DMS 273 treated with DMSO at 0.1 percent for 48 hours (cell line): ENCODE results near the gene CYP27A1.

Experiments used
- DNase-seq: peaks from one replicate; lab custom pipeline; 2025; lab: John Stamatoyannopoulos, UW

Gene CYP27A1

GRCh38 chr2:218773881-218774280 lies 8.1 kb upstream of the CYP27A1 start:
- DNase-seq: no peak

DNA sequence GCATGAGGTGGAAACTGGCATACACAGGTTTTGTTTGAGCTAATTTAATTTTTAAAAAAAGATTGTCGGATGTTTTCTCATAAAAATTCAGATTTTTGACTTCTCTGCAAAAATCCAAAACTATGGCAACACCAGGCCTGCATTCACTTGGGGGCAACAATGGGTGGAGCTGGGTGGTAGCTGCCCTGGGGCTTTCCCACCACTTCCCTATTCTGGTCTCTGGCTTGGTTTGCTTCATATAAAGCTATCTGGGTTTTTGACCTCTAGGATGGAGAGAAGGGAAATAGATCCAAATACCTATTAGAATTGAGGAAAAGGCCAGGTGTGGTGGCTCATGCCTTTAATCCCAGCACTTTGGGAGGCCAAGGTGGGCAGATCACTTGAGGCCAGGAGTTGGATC lies 5.5 kb upstream of the CYP27A1 start:
- no peak for DNase-seq

GRCh38 chr2:218777276-218777990 lies 4.5 kb upstream of the CYP27A1 start:
- DNase-seq: no peak

- DNase-seq: no peak
These were observed 1.9 kb upstream of the CYP27A1 start for GRCh38 chr2:218780046-218780445.

GRCh38 chr2:218780851-218781690 lies 876 bp upstream of the CYP27A1 start:
- no peak for DNase-seq

- DNase-seq: no peak
These were observed 539 bp downstream of the CYP27A1 start for GRCh38 chr2:218782528-218782844.

DNA sequence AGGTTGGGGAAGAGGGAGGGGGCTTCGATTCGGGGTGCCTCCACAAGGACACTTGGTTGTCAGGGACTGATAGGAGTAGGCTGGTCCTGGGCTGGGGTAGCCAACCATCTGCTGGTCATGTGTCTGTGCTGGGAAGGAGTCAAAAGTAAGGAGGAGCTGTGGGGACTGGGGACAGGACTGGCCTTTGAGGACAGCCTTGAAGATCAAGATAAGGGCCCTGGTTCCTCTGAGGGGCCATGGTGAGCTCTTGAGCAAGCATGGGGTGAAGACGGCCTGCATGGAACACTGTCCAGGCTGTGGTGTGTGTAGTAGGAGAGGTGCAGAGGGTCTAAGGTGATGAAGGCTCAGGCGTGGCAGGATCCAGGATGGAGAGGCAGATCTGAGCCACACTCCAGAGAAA lies 1.7 kb downstream of the CYP27A1 start:
- no peak for DNase-seq

DNA sequence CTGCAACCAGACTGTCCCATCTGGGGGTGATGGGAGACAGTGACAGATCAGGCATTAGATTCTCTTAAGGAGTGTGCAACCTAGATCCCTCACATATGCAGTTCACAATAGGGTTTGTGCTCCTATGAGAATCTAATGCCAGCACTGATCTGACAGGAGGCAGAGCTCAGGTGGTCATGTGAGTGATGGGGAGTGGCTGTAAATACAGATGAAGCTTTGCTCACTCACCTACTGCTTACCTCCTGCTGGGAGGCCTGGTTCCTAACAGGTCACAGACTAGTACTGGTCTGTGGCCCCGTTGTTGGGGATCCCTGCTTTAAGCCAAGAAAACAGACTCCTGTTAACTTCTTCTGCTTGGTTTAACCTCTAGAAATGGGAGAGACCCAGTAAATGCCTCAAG lies 3.2 kb downstream of the CYP27A1 start:
- DNase-seq: no peak

DNA sequence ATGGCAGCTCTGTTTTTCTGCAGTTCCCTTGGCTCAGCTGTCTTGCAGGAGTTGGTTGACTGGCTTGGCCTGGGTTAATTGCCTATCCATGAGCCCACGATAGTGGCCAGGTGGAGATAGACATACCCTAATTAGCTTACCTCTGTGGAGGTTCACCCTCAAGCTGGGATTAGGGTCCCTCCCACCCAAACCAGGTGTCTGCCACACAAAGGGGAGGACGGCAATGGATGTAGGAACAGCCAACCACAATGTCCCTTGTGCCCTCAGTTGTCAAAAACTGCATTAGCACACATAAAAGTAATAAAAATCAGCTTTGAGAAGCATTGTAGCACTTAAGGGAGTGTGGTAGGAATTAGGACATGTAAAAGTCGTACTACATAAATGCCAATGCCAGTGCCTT lies 4.2 kb downstream of the CYP27A1 start:
- no peak for DNase-seq

DNA sequence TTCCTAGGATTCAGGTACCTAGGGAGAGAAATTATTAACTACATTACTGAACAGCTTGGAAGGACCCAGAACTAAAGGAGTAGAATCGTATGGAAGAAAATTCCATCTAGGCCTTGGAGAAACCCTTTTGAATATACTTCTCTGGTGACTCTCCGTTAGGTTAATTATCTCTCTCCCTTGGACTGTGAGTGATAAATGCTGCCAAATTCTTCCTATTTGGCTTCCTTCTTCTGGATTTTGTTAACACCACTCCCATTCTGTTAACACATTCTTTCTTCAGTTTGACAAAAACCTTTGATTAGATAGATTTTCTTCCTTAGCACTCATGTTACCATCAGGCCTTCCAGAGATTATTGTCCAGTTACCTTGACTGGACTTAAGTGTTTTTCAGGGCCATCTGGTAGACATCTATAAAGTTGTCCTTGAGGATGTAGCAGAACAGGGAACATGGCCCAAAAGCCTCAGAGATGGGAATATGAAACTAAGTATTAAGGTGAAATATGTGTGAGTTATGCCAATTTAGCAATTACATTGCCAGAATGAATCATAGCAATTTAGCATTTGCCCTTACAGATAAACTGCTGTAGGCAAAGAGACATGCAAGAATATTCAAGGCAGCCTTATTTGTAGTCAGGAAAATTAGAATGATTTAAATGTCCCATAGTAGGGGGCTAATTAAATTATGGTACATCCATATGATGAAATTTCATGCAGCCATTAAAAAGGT lies 6.7 kb downstream of the CYP27A1 start:
- no peak for DNase-seq

DNA sequence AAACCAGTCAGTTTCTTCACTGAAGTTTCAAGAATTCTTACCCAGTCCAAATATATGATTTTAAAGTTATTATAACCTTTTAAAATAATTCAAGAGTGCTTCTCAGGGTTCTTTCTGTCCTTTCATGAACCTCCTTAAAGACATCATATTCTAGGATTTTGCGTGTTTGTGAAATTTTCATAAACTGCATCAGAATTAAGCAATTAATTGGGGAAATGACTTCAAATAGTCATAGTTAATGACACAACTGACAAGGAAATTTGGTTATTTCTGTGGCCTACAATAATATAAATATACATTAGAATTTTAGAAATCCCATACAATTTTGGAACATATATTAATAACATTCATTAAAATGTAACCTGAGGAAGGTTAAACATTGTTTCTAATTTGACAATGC lies 10.5 kb downstream of the CYP27A1 start:
- no peak for DNase-seq

- DNase-seq: no peak
These were observed 14.7 kb downstream of the CYP27A1 start for GRCh38 chr2:218796691-218797090.

DNA sequence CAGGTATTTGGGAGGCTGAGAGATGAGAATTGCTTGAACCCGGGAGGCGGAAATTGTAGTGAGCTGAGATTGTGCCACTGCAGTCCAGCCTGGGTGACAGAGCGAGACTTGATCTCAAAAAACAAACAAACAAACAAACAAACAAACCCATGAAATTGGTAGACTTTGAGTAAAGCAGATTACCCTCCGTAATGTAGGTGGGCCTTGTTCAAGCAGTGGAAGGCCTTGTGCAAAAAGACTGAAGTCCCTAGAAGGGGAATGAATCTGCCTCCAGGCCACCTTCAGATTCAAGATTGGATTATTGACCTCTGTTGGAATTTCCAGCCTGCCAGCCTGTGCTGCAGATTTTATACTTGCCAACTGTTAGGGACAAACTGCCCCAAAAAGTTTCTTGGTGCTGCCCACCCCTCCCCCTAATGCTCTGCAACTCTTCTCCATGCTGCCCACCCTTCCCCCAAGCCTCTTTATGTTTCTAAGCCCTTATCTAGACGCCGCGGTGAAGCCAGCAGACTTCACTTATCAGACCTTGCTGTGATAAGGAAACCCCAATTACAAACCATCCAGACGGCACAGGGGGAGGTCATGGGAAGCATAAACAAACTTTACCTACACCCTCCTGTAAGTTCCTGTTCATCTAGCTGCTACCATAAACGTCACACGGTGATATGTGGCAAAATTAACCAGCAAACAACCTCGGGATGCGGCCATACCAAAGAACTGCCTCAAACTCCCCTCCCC lies 17.0 kb downstream of the CYP27A1 start:
- no peak for DNase-seq

- no peak for DNase-seq
These were observed 18.0 kb downstream of the CYP27A1 start for GRCh38 chr2:218799990-218800389.

GRCh38 chr2:218802386-218802994 lies 20.5 kb downstream of the CYP27A1 start:
- no peak for DNase-seq

DNA sequence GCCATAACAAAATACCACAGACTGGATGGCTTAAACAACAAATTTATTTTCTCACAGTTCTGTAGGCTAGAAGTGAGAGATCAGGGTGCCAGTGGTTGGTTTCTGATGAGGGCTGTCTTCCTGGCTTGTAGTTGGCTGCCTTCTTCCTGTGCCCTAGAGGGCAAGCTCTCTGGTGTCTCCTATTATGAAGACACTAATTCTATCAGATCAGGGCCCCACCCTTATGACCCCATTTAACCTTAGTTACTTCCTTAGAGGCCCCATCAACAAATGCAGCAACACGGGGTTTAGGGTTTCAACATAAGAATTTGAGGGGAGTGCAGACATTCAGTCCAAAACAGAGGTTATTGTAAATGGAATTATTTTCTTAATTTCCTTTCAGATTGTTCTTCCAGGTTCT lies 22.9 kb downstream of the CYP27A1 start:
- no peak for DNase-seq

- DNase-seq: peak; percentile 8
These were observed 23.7 kb downstream of the CYP27A1 start for GRCh38 chr2:218805627-218806026.

DNA sequence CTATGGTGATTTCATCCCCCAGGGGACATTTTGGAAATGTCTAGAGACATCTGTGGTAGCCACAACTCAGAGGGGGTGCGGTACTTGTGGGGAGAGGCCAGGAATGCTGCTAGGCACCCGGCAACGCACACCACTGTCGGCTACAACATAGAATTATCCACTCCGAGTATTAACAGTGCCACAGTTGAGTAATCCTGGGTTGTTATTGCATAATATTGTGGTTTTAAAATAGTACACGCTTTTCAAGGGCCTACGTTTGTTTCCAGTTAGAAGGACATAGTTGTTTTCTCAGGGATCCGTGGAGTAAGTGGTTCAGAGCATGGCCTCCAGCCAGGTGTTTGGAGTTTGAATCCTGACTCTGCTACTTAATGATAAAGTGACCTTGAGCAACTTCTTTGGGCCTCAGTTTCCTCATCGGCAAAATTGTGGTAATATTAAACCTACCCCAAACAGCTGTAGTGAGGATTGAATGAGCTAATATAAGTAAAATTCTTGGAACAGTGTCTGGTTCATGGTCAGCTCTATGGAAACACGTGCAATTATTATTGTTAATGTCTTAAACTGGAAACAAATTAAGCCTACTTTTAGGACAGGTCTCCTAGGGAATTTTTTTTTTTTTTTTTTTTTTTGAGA lies 24.5 kb downstream of the CYP27A1 start:
- DNase-seq: peak; percentile 51

DNA sequence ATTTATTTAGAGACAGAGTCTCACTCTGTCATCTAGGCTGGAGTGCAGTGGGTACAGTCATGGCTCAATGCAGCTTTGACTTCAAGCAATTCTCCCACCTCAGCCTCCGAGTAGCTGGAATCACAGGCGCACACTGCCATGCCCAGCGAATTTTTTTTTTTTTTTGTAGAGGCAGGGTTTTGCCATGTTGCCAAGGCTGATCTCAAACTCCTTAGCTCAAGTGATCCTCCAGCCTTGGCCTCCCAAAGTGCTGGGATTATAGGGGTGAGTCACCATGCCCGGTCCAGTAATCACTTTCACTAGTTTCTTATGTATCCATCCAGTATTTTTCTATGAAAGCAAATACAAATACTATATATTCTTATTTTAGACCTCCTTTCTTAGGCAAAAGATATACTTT lies 25.7 kb downstream of the CYP27A1 start:
- DNase-seq: no peak

- DNase-seq: no peak
These were observed 27.6 kb downstream of the CYP27A1 start for GRCh38 chr2:218809515-218809914.

GRCh38 chr2:218810256-218810655 lies 28.3 kb downstream of the CYP27A1 start:
- DNase-seq: no peak
